Heart left ventricle (tissue), 16 donors: ENCODE results near the gene WAC. TPM values are rescaled to one million over a fixed set of nuclear protein-coding genes. Genes with fewer than 3 reads are reported as not detected.

Experiments used
- ATAC-seq, 4 donors: fragments of 200-7000 bp; cut with Tn5 transposase; one replicate each; pipeline ENCODE4 v1.9.1; 2020 to 2022; ENCODE audit warnings: moderate library complexity in 4 of 4, mild to moderate bottlenecking in 3 of 4, moderate number of reproducible peaks in 1 of 4
- DNase-seq, 5 donors: peaks; one replicate each; pipeline ENCODE4 v3.0.0-alpha.2; 2020
- H3K27ac ChIP-seq, 12 donors: fragments of 200-600 bp; sonication (generic) in 4 of 12; one replicate each; pipeline versions ENCODE4 v1.5.0 to v1.8.0; 2016 to 2022; ENCODE audit warnings: mild to moderate bottlenecking in 2 of 12
- H3K27me3 ChIP-seq, 9 donors: fragments of 200-600 bp; sonication (generic) in 2 of 9; one replicate each; pipeline versions ENCODE4 v1.5.1 to v1.8.0; 2016 to 2022; ENCODE audit warnings: mild to moderate bottlenecking in 3 of 9
- H3K36me3 ChIP-seq, 9 donors: fragments of 200-600 bp; sonication (generic) in 2 of 9; one replicate each; pipeline versions ENCODE4 v1.5.0 to v1.8.0; 2018 to 2022; ENCODE audit warnings: mild to moderate bottlenecking in 2 of 9
- H3K4me1 ChIP-seq, 12 donors: fragments of 200-600 bp; sonication (generic) in 4 of 12; one replicate each; pipeline versions ENCODE4 v1.5.0 to v1.8.0; 2016 to 2022; ENCODE audit warnings: mild to moderate bottlenecking in 3 of 12
- H3K4me3 ChIP-seq, 12 donors: fragments of 200-600 bp; sonication (generic) in 4 of 12; one replicate each; pipeline versions ENCODE4 v1.5.0 to v1.8.0; 2017 to 2022; ENCODE audit warnings: mild to moderate bottlenecking in 9 of 12, moderate library complexity in 4 of 12
- H3K9me3 ChIP-seq, 12 donors: fragments of 200-600 bp; sonication (generic) in 4 of 12; one replicate each; pipeline versions ENCODE4 v1.5.0 to v1.8.0; 2016 to 2022; ENCODE audit warnings: mild to moderate bottlenecking in 1 of 12
- POLR2A ChIP-seq, 2 donors: fragments of 450-650 bp; IDR thresholded peaks; one replicate each; pipeline ENCODE4 v1.6.1; 2017; ENCODE audit warnings: antibody characterized with exemption in 2 of 2, mild to moderate bottlenecking in 2 of 2, moderate library complexity in 2 of 2
- WGBS, 4 donors: extraction: QIAGEN DNeasy Blood & Tissue Kit in 2 of 4; methylation state at CpG; one replicate each; pipeline versions ENCODE4 v1.1.5 to v1.1.7; 2013 to 2018; 5-methylcytosine and 5-hydroxymethylcytosine counted together
- intact Hi-C, 10 donors: fragments of 100-400 bp; cut with DNase I; formaldehyde crosslinking; loops; one replicate each; pipeline versions ENCODE4 v1.11.1 to v1.14.2; 2022
- polyA plus RNA-seq, 2 donors: library from polyadenylated mRNA; stranded (reverse); fragments of 200-250 nt; gene quantifications; one replicate each; pipeline ENCODE4 v1.2.3, GENCODE V29; 2013
- total RNA-seq, 9 donors: library from RNA; depleted of rRNA in 2 of 9; stranded (reverse); fragments of >200 nt in 2 of 9; fragmentation: NEBNext Ultra II Directional in 3 of 9; extraction: Animal tissue kit (Norgen Biotek cat#: 25700) in 3 of 9; gene quantifications; one replicate each; pipeline versions ENCODE4 v1.1.0 to v1.2.4, GENCODE V29; 2016 to 2023
- TF ChIP-seq, protein P1 (sequence below), 12 donors: fragments of 200-600 bp; sonication (generic) in 4 of 12; IDR thresholded peaks; one replicate each; pipeline versions ENCODE4 v1.5.0 to v1.8.0; 2018 to 2022; ENCODE audit warnings: antibody characterized with exemption in 12 of 12, mild to moderate bottlenecking in 5 of 12
- donor health status: ischemic (EF 13 %, LVEDD 7.1; RV severe dilation, severe dysfunction).
- donor health status: healthy with polysubstance abuse.
- donor health status: DM: no; HTN: yes; CAD: no.
- donor health status: DM: no; HTN: no; CAD: no.
- donor health status: ischemic (EF 25% LVEDD 6.9; RV normal size, moderate dysfunction).
- donor health status: ischemic (EF 25% LVEDD 5.7; RV mildly dilated, moderate dysfunction).
- donor health status: healthy.
- donor health status: DM: yes; HTN: yes; CAD: no.
- donor health status: ischemic (EF 35%, LVEDD 5.7; RV mildly dilated, moderate dysfunction).
- donor health status: nonischemic (EF 11% LVEDD 7.7; RV severe dilation, severe dysfunction).
- donor health status: DM: yes; HTN: yes; CAD: no.
- donor health status: PGD.
- donor health status: ischemic (EF 29% LVEDD 5.4; RV normal size, mild dysfunction).
- donor health status: nonischemic (EF 23%, LVEDD 6.1; RV moderate dilation, normal function).

Gene WAC
- total and polyA plus RNA-seq, 11 donors: 16.8 to 124 (median 103) TPM

DNA sequence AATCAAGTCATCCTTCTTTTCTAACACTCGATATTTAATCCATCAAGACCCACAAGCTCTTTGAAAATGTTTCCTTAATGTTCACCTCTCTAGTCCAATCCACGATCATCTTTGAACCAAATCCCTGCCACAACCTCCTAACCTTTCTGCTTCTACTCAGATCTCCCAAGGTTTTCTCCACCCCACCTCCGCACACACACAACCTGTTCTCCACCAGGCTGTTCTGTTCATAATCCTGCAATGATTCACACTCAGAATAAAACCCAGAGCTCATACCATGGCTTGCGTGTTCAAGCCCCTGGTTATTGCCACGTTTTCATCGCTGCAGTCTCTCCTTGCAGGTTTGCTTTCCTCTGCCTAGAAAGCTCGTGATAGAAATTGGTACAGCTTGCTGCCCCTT lies 90.6 kb downstream of the WAC start:
- no peak for DNase-seq
- WGBS, 4 donors: 80 to 87% (median 84%) methylated on average over 7 of the region's 7 CpGs
- Histone ChIP-seq H3K9me3 (no peaks in the 10 kb centered on the region), H3K4me3 (no peak overlapping the region), H3K27ac (no peak overlapping the region), H3K4me1 (peaks cover 0 to 19% (median 0%) of the 10 kb centered on the region in 12 donors), H3K36me3 (peaks cover 0 to 45% (median 31%) of the 10 kb centered on the region in 9 donors), H3K27me3 (no peaks in the 10 kb centered on the region)
- TF ChIP-seq, protein P1, sequence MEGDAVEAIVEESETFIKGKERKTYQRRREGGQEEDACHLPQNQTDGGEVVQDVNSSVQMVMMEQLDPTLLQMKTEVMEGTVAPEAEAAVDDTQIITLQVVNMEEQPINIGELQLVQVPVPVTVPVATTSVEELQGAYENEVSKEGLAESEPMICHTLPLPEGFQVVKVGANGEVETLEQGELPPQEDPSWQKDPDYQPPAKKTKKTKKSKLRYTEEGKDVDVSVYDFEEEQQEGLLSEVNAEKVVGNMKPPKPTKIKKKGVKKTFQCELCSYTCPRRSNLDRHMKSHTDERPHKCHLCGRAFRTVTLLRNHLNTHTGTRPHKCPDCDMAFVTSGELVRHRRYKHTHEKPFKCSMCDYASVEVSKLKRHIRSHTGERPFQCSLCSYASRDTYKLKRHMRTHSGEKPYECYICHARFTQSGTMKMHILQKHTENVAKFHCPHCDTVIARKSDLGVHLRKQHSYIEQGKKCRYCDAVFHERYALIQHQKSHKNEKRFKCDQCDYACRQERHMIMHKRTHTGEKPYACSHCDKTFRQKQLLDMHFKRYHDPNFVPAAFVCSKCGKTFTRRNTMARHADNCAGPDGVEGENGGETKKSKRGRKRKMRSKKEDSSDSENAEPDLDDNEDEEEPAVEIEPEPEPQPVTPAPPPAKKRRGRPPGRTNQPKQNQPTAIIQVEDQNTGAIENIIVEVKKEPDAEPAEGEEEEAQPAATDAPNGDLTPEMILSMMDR (IDR thresholded peaks at IDR 0.05): no peak
- no peak for TF ChIP-seq POLR2A (IDR thresholded peaks at IDR 0.05)
- intact Hi-C loops: loop anchor here in 3 of 10 donors (10.0 kb wide), 2 partner anchors 681 to 781 kb away; no protein-coding TSS in a partner anchor
- no peak for ATAC-seq

DNA sequence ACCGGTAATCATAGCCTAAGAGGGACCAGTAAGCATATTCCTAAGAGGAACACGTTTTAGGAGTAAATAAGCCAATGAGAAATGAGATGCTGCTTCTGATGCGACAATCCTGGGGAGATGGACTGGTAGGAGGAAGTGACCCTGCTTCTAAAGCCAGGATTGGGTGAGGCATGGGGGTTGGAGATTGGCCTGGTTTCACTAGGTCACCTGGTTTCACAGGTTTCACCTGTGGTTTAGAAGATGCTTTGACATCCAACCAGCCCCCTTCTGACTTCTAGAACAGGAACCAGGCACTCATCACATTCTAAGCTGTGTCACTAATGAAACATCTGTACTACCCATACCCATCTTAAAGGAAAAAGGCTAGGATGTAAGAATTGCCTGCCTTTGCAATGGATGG lies 91.4 kb downstream of the WAC start:
- Histone ChIP-seq H3K27ac (no peak overlapping the region), H3K4me1 (peaks cover 0 to 20% (median 0%) of the 10 kb centered on the region in 12 donors), H3K4me3 (no peak overlapping the region), H3K9me3 (no peaks in the 10 kb centered on the region), H3K36me3 (peaks cover 0 to 36% (median 23%) of the 10 kb centered on the region in 9 donors), H3K27me3 (no peaks in the 10 kb centered on the region)
- WGBS, 4 donors: 82 to 86% (median 83%) methylated on average over 3 of the region's 3 CpGs
- intact Hi-C loops: loop anchor here in 3 of 10 donors (10.0 kb wide), 2 partner anchors 680 to 780 kb away; no protein-coding TSS in a partner anchor
- no peak for TF ChIP-seq POLR2A (IDR thresholded peaks at IDR 0.05)
- TF ChIP-seq, protein P1 (IDR thresholded peaks at IDR 0.05): no peak
- ATAC-seq (no peak), DNase-seq (no peak)

DNA sequence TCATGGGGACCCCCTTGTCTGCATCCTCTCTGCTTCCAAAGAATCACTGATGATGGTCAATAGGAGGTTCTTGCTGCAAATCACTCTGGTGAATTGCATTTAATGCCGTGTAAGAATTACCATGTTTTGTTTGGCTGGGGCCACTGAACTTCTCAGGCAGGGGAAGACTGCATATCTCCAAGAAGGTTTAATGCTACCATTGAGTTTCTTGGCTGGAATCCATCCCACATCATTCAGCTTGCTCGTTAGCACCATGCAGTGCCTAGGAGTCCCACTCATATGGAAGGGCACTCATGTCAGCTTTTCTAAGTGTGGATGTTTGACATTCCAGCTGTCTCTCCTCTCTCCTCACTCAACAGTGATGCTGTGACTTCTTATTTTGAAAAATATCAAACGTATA lies 94.2 kb downstream of the WAC start:
- Histone ChIP-seq H3K4me1 (peaks cover 0 to 8% (median 0%) of the 10 kb centered on the region in 12 donors), H3K9me3 (no peaks in the 10 kb centered on the region), H3K4me3 (no peak overlapping the region), H3K36me3 (peaks cover 0 to 9% (median under 1%) of the 10 kb centered on the region in 9 donors), H3K27me3 (peaks cover 0 to 10% (median 0%) of the 10 kb centered on the region in 9 donors), H3K27ac (no peak overlapping the region)
- WGBS, 4 donors: 19 to 26% (median 21%) methylated on average over 3 of the region's 3 CpGs
- DNase-seq: no peak
- intact Hi-C loops: loop anchor here in 6 of 10 donors (5.0 to 10.0 kb wide), 4 partner anchors 195 to 778 kb away; no protein-coding TSS in a partner anchor
- no peak for TF ChIP-seq POLR2A (IDR thresholded peaks at IDR 0.05)
- TF ChIP-seq, protein P1 (IDR thresholded peaks at IDR 0.05): no peak
- no peak for ATAC-seq

DNA sequence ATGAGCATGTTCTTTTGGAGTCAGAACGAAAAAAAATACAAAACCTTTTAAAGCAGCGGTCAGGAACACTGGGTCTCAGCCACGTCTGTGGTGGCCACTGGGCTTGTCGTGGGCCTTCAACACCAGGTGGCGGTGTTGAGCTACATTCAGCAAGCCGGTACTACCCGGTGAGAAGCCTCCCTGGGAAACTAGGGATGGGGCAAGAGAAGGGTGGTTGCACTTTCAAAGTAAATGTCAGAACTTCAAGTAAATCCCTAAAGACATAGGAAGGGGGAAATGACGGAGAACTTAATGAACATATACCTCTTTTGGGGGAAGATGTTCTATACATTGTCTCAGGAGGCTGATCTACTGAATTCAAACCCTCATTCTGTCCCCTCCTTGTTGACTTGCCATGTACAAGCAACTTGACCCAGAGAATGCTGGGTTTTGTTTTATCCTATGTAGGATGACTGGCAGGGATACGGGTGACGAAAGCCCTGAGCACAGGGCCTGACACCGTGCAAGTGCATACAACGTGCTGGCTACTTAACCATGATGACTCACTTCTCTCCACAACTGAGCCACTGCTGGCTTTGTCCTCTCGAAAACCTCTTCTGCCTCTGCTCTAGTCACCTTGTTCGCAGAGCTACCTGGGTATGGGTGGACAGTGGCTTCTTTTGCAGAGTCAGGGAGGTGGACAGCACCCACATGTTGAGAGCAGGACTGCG lies 95.4 kb downstream of the WAC start:
- 19 to 32% (median 25%) methylated on average over 14 to 15 of the region's 15 CpGs for WGBS, 4 donors
- H3K4me3 ChIP-seq: no peak overlapping the region
- no peaks in the 10 kb centered on the region for H3K9me3 ChIP-seq
- TF ChIP-seq POLR2A (IDR thresholded peaks at IDR 0.05): no peak
- TF ChIP-seq, protein P1 (IDR thresholded peaks at IDR 0.05): peak; percentile 77 to 98 (median 85)
- ATAC-seq (peak; percentile 28 to 93 (median 88)), DNase-seq (peak; percentile 68 to 86 (median 76))
- H3K27me3 ChIP-seq: peaks cover 0 to 10% (median 0%) of the 10 kb centered on the region in 9 donors
- H3K36me3 ChIP-seq: no peaks in the 10 kb centered on the region
- peaks cover 0 to 8% (median 0%) of the 10 kb centered on the region in 12 donors for H3K4me1 ChIP-seq
- H3K27ac ChIP-seq: no peak overlapping the region
- intact Hi-C loops: loop anchor here in 8 of 10 donors (1.0 to 10.0 kb wide), 6 partner anchors 196 to 776 kb away; no protein-coding TSS in a partner anchor
